CD4-positive, alpha-beta T cell treated with Interleukin-17A for 4 hours (primary cell): ENCODE data around the gene TBC1D21.

Source experiments
- DNase-seq: peaks from one replicate; pipeline ENCODE4 v3.0.0-alpha.2; 2020; ENCODE audit warnings: mixed read lengths

Gene TBC1D21

DNA sequence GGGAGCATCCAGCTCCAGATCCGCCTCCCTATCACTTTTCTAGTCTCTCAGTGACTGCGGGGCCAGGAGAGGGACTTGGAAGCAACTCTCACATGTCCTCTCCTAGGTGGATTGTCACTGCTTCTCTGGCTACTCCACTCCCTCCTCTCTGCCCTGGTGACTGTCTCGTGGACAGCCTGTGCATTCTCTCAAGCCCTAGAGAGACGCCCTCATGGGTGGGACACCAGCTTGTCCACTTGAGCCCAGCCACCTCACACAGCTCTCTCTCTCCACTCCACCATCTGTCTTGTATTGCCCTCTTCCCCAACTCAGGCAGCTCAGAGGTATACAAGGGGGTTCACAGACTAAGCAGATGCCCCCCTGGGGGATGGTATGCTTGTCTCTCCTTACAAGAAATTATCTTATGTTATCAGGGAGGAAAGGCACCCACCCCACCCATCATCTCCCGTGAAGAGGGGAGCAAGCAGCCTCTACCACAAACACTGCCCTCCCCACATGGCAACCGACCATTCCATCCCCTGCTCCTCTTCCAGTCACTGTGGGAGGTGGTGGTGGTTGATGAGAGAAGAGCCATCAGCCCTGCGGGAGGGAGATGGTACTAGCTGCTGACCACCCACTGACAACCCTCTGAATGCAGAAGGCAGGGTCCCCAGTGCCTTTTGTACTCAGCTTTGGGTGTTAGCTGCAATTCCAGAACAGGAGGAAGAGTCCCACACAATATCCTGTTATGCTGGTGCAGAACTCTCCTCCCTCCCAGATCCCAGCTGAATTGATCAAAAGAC lies 37.3 kb downstream of the TBC1D21 start:
- no peak for DNase-seq

DNA sequence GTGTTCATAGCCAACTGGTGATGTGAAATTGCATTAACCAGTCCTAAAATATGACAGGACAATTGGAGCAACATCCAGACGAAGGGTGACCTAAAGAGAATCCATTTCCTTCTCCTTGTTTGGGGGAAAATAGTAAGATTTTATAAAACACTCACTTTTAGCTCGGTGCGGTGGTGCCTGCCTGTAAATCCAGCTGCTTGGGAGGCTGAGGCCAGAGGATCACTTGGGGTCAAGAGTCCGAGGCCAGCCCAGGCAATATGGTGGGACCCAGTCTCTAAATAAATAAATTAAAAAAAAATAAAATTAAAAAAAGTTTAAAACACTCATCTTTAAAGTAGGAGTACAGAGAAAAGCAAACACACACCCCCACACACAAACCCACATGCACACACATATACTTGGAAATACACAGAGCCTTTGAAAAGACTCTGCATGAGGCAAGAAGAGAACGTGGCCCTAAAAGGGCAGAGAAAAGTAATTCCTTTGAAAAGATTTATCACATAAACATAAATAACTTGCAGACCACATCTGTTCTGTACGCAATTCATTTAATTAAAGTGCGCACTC lies 38.7 kb downstream of the TBC1D21 start:
- no peak for DNase-seq

DNA sequence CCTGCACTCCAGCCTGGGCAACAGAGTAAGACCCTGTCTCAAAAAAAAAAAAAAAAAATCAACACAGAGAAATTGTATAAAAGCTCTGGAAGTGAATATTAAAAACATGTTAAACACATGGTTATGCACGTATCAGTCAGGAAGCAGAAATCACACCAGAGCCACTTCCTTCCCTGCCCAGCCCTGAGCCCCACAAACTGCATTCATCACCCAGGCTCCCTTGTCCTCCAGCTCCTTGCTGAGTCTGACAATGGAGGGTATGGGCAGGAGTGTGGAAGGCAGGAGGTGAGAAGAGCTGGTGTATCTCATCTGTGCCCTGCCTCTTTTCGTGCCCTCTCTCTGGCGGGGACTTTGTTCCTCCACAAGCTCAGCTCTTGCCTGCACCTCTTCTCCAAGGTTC lies 40.8 kb downstream of the TBC1D21 start:
- no peak for DNase-seq

DNA sequence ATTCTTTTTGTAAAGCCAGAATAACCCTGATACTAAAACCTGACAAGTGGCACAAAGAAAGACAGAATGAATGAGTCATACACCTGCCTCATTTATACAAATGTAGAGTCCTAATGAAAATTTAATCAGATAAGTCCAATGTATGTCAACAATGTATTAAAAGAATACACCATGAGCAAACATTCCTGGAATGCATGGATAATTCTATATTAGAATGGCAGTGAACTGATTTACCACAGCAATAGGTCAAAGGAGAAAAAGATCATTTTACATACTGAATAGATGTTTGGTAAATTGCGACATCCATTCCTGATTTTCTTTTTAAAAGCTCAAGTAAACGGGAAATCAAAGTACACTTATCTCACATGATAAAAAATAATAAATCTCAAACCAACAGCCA lies 41.7 kb downstream of the TBC1D21 start:
- no peak for DNase-seq

DNA sequence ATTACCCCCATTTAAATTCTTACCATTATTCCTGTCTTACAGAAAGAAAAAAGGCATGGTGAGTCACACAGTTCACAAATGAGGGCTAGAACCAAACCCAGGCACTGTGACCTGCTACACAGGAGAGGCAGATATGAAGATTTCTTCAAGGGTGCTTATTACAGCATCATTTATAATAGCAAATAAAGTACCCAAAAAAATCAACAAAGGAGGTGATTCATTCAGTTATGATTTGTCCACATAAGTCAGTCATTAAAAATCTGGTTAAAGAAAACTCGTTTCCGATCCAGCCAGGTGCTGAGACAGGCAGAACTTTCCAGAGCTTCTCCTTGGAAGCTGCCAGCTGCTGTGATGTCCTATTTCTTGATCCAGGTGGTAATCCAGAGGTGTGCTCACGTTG lies 45.4 kb downstream of the TBC1D21 start:
- DNase-seq = no peak

DNA sequence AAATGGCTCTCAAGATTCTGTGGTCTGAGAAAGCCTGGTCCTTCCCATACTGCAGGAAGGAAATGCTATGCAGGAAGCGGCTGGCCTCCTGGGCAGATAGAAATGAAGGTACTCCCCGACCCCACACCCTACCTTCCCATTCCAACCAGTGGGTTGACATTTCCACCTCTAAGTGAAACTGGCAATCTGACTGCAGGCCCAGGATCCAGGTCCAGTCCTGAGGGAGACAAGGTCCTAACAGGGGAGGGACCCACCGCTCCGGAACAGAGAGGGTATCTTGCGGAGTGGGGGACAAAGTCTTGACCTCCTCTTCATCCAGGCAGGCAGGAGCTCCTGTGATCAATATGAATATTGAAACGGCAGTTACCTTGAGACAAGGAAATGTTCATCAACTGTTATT lies 46.3 kb downstream of the TBC1D21 start:
- no peak for DNase-seq

DNA sequence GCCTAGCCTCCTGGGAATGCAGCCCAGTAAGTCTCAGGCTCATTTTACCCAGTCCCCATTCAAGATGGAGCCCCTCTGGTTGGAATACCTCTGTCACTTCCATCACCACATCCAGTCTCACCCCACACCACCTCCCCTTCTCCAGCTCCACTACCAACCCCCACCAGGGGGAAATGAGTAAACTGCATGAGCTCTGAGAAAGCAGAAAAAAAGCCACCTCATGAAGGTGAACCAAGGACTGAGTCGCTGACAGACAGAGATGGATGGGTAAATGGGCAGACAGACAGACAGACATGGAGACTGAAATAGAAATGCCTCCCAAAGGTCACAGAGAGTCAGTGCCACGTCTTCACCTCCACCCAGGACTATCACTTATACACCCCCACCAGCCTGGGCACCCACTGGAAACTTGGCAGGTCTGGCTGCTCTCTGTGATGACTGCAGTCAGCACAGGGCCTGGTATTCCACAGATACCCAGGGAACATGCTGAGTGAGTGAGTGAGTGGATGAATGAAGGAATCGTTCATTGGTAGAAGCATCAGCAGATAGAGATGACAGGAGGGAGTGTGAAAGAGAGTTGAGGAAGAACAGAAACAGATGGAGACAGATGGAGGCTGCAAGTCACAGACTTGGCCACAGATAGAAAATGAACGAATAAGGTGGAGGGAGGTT lies 48.0 kb downstream of the TBC1D21 start:
- no peak for DNase-seq

DNA sequence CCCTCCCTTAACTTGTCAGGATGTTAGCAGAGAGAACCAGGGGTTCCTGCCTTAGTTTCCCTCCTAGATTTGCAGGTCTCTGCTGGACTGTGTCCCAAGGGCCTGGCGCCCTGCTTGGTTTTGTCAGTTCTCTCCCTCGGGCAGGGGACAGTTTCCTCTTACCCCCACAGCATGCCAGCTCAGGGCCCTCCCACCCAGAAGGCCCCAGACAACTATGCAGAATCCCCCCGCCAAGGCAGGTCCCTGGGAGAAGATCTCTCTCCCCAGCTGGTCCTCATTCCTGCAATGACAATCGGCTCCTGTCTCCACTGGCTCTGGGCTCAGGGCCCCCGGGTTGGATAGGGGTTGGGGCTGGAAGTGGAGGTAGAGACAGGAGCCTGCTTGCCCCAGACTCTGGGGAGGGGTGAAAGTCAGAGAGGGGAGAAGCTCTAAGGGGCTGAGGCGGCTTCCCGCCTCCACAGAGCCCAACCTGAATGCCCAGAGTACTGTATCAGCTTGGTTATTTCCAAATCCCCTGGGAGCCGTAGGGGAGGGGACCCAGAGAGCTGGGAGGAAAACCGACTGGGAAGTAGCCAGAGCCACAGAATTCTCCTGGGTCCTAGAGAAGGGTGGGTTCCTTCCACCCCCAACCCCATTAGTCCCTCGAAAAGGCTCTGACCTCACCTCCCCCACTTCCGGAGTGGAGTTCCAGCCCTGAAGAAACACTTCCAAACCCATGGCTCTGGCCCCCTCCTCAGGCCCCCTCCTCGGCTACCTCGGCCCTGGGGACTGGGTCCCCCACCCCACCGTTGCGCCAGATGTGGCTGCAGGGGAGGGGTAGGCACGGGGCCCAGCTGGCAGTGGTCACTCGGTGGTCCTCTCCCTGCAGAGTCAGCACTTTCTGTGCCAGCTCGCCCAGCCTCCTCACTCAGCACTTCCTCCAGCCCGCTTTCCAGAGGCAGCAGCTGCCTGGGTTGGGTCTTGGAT lies 49.1 kb downstream of the TBC1D21 start:
- no peak for DNase-seq

DNA sequence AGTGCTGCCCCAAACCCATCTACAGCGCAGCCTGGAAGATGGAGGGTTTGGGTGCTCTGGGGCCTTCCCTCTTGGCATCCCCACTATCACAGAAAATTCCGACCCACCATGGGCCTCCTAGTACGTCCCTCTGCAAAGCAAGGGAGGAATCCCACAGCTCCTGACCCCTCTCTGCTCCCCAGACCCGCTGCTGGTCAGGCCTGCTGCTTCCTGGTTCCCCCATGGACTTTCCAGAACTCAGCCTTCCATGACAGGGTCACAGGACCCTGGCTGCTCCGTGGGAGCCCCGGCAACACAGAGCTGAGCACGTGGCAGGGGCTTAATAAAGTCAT lies 49.8 kb downstream of the TBC1D21 start:
- DNase-seq = no peak

DNA sequence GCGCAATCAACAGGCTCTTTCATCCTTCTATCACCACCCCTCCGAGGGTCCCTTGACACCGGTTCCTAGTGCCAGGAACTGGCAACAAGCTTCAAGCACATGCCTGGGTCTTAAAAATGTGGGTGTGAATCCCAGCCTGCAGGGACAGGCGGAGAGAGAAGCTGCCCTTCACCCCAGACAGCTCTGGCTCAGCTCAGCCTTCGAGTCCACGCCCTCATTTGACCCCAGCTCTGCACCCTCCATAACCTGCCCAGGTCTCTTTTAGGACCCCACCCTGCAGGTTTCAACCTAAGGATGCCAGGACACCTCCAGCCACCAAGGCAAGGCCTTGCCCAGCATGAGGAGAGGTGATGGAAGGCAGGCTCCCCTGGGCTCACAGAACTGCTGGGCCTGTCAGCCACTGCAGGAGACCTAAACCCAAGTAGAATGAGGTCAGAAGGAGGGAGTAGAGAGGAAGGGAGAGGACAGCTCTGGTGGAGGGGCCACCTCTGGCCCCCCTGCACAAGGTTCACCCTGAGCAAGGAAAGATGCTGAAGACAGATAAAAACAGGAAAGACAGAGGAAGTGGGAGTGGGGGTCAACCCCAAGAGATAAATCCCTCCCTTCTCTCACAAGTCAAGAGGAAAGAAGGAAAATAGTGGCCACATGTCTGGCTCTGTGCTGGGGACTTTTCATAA lies 50.3 kb downstream of the TBC1D21 start:
- no peak for DNase-seq

DNA sequence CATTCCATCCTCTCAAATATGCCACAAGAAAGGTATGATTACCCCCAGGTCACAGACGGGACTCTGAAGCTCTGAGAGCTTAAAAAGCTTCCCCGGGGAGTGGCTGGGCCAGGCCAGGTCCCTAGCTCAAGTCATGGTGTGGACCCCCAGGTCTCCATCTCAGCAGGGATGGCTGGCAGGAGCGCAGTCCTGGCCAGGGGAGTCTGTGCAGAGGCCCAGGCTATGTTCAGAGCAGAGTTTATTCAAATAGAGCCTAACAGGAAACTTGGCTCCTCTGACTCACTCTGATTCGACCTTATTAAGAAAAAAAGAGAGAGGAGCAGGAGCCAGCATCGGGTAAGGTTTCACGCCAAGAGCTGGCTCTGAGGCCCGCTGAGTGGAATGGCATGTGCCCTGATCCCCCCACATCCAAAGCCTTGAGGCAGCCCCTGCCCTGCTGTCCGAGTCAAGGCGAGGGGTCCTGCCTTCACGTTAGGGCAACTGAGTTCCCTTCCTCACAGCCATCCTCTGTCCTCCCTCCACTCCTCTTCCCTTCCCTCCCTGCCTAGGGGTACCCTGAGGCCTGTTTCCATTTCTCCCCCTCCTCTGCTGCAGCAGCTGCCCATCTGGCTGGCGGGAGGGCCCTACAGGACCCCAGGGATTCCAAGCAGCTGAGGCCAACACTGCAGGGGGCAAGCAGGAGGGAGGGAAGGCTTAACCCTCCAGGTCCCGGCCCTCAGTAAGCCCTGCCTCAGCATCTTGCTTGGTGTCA lies 51.0 kb downstream of the TBC1D21 start:
- peak; percentile 37 for DNase-seq

DNA sequence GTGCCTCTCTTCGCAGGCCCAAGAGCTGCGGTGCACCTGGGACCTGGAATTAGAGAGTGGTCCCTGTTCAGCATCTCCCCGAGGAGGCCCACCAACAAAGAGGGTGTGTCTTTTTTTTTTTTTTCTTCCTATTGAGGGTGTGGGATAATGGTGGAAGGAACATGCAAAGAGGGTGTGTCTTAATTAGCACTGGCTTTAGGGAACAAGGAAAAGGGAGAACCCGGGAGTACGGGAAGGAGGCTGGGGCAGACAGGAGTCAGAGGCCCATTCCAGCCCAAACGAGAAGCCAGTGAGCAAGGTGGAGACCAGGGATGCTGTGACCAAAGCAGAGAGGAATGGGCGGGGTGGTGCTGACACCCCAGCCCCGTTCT lies 52.5 kb downstream of the TBC1D21 start:
- no peak for DNase-seq

DNA sequence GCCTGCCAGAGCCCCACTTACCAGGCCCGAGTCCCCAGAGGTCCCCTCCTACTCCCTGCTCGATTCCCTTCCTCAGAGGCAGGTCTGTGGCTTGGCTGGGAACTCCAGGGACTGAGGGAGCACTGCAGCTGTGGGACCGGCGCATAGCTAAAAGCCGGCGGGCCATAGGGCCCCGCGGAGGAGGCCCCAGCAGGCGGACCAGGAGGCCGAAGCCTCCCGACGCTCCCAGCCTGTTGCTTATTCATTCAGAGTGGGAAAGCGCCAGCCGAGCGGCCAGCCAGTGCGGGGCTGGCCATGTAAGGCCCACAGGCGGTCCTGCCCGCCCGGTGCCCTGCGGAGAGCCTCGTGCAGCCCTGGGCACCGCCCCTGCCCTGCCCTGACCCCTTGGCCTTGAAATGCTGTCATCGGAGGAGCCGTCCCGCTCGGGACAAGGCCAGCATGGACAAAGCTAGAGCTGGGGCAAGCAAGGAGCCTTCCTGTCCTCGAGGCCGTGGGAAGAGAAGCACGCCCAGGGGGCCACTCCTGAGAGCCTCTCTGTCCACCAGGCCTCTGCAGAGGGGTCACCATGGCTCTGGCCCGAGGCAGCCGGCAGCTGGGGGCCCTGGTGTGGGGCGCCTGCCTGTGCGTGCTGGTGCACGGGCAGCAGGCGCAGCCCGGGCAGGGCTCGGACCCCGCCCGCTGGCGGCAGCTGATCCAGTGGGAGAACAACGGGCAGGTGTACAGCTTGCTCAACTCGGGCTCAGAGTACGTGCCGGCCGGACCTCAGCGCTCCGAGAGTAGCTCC lies 53.0 kb downstream of the TBC1D21 start, which contains the start of gene LOXL1:
LOXL1 (plus strand) TSS at position 244 of the 784 bp plus-strand sequence; CDS start at position 566, 322 bp downstream.
- DNase-seq = no peak

DNA sequence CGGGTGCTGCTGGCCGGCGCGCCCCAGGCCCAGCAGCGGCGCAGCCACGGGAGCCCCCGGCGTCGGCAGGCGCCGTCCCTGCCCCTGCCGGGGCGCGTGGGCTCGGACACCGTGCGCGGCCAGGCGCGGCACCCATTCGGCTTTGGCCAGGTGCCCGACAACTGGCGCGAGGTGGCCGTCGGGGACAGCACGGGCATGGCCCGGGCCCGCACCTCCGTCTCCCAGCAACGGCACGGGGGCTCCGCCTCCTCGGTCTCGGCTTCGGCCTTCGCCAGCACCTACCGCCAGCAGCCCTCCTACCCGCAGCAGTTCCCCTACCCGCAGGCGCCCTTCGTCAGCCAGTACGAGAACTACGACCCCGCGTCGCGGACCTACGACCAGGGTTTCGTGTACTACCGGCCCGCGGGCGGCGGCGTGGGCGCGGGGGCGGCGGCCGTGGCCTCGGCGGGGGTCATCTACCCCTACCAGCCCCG lies 53.7 kb downstream of the TBC1D21 start:
- DNase-seq = peak; percentile 63

DNA sequence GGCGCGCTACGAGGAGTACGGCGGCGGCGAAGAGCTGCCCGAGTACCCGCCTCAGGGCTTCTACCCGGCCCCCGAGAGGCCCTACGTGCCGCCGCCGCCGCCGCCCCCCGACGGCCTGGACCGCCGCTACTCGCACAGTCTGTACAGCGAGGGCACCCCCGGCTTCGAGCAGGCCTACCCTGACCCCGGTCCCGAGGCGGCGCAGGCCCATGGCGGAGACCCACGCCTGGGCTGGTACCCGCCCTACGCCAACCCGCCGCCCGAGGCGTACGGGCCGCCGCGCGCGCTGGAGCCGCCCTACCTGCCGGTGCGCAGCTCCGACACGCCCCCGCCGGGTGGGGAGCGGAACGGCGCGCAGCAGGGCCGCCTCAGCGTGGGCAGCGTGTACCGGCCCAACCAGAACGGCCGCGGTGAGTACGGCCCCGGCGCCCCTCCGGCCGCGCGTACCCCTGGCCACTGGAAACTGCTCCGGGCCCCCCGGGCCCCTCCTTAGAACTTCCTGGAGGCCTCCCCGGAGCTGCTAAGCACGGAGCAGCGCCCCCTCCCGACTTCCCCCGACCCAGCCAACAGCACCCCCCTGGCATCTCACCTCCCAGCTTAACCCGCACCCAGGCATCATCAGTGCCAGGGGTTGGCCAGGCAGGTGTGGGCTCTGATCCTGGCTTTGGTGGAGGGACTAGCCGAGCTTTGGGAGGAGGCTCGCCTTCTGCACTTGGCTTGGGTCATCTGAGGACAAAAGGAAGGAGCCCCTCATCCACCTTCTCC lies 54.3 kb downstream of the TBC1D21 start:
- DNase-seq = peak; percentile 85

DNA sequence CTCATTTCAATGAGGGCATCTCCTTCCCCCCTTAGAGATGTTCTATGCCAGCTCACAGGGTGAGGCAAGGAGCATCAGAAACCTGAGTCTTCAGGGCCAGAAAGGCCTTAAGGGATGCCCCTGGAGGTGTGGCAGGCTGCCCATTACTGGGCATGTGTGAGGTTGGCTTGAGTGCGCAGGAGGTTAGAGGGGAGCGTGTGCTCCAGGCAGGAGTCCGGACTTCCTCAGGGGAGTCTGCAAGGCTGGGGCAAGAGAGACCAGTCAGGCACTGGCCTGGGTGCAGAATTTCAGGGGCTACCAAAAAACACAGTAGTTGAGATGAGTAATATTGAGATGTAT lies 54.8 kb downstream of the TBC1D21 start:
- DNase-seq = no peak

DNA sequence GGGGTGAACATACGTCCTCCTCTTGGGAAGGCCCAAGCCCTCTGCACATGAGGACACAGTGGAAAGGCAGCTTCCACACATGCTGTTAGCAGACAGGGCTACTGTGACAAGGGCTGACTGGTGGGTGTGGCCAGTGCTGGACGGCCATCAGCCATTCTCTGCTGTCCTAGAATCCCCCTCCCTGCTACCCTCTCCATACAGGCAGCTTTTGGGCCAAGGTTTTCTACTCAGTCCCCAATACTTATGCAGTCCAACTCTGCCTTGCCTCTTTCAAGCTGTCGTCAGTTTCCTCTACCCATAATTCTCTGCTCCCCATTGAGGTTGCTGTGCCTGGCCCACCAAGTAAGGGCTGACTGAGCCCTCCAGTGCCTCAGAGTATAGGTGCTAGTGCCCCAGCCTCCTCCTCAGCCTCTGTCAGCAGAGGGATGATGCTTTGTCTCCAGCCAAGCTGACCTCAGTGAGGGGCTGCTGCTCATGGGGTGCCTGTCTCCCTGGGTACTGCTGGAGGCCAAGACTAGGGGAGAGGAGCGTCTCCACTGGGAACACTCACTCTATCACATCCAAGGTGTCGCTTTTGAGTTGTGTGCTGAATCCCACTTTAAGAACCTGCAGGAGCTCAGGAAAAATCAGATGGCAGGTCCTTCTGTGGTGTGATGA lies 55.7 kb downstream of the TBC1D21 start:
- DNase-seq = no peak

DNA sequence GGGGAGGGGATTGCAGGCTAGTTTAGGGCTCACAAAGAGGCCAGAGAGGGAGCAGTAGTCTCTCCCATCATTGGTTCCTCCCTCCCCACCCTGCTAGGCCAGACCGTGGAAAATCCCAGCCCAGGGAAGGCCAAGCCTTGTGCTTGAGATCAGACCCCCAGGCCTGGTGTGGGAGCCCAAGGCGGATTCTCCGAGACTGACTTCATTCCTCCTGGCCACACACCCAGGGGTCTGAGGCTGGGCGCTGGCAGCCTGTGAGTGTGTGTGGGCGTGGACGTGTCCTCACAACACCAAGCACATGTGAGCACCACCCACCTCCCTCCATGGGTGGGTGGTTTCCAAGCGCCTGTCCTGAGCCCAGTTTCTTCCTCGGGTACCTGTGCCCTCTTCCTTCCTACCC lies 57.0 kb downstream of the TBC1D21 start:
- DNase-seq = no peak

DNA sequence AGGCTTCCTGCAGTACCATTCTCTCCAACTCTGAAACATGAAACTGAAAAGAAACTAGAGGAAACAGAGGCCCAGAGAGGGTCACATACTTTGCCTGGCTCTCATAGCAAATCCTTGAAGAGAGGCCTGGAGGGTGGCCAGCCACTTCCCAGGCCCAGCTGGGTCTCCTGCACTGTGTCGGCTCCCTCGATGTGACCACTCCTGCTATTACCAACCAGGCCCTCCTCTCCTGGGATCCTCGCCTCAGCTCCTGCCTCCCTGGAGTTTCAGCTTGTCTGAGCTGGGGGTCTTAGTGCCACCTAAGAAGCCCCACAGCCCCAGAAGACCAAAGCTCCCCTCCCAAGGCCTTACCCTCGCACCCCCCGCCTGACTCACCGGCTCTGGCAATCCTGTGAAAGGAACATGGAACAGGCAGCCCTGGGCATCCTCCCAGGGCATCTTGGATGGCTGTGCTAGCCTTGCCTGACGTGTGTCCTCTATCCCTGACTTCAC lies 57.5 kb downstream of the TBC1D21 start:
- DNase-seq = no peak
